Lower lobe of right lung (tissue), 2 donors: Measurements from ENCODE around the gene EDN2. TPM values are rescaled to one million over a fixed set of nuclear protein-coding genes. Genes with fewer than 3 reads are reported as not detected.

ENCODE experiments used
- ATAC-seq, 2 donors: fragments of 200-7000 bp; cut with Tn5 transposase; one replicate each; pipeline ENCODE4 v1.9.1; 2020 to 2022; ENCODE audit warnings: mild to moderate bottlenecking in 2 of 2, moderate library complexity in 2 of 2
- DNase-seq: peaks from one replicate; pipeline ENCODE4 v3.0.0-alpha.2; 2020
- H3K27ac ChIP-seq: fragments of 200-600 bp; one replicate; pipeline ENCODE4 v1.8.0; 2022
- H3K27me3 ChIP-seq: fragments of 200-600 bp; one replicate; pipeline ENCODE4 v1.8.0; 2022; ENCODE audit warnings: low read depth
- H3K36me3 ChIP-seq: fragments of 200-600 bp; one replicate; pipeline ENCODE4 v1.8.0; 2022; ENCODE audit warnings: mild to moderate bottlenecking
- H3K4me1 ChIP-seq: fragments of 200-600 bp; one replicate; pipeline ENCODE4 v1.8.0; 2022
- H3K4me3 ChIP-seq: fragments of 200-600 bp; one replicate; pipeline ENCODE4 v1.8.0; 2022; ENCODE audit warnings: mild to moderate bottlenecking
- H3K9me3 ChIP-seq: fragments of 200-600 bp; one replicate; pipeline ENCODE4 v1.8.0; 2022
- intact Hi-C: fragments of 100-400 bp; cut with DNase I; formaldehyde crosslinking; loops from one replicate; pipeline ENCODE4 v1.11.0; 2022
- total RNA-seq: library from RNA; stranded (reverse); fragmentation: NEBNext Ultra II Directional; extraction: Animal tissue kit (Norgen Biotek cat#: 25700); gene quantifications from one replicate; pipeline ENCODE4 v1.2.1, GENCODE V29; 2021
- TF ChIP-seq, protein P1 (sequence below): fragments of 200-600 bp; IDR thresholded peaks from one replicate; pipeline ENCODE4 v1.8.0; 2022; ENCODE audit warnings: antibody characterized with exemption, mild to moderate bottlenecking
- donor health status: DM: no; HTN: yes; CAD: no; lungs with severe emphysema.

Gene EDN2
- total RNA-seq, 1 donor from 2014 or later: 2.1 TPM

DNA sequence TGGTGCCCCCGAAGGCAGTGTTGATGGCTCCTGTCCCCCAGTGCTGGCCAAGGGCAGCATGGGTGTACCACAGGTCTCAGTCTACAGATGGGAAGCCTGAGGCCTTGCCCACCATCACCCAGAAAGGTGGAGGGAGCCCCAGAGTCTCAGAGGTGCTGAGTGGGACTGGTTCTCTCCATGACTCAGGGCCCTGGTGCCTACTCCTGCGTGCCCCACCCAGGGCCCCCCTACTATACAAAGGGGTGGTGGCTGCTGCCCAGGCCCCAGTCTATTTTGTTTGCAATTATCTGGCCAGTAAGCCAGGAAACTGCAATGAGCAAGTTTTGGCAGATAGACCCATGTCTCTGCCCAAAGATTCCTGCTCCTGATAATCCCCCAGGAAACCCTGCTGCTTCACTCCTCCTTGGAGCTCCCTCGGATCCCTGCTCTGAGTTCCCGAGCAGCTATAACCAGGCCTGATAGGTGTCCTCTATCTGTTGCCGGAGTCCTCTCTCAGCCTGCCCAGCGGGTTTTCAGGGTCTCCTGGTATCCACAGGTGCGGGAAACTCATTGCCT lies 41.7 kb downstream of the EDN2 start:
- no peak for ATAC-seq
- intact Hi-C loops: no loop called here
- Histone ChIP-seq H3K27me3 (peaks cover under 1% of the 10 kb centered on the region), H3K36me3 (no peaks in the 10 kb centered on the region), H3K4me3 (no peak overlapping the region), H3K27ac (no peak overlapping the region), H3K4me1 (no peaks in the 10 kb centered on the region), H3K9me3 (peaks cover 9% of the 10 kb centered on the region)
- TF ChIP-seq, protein P1, sequence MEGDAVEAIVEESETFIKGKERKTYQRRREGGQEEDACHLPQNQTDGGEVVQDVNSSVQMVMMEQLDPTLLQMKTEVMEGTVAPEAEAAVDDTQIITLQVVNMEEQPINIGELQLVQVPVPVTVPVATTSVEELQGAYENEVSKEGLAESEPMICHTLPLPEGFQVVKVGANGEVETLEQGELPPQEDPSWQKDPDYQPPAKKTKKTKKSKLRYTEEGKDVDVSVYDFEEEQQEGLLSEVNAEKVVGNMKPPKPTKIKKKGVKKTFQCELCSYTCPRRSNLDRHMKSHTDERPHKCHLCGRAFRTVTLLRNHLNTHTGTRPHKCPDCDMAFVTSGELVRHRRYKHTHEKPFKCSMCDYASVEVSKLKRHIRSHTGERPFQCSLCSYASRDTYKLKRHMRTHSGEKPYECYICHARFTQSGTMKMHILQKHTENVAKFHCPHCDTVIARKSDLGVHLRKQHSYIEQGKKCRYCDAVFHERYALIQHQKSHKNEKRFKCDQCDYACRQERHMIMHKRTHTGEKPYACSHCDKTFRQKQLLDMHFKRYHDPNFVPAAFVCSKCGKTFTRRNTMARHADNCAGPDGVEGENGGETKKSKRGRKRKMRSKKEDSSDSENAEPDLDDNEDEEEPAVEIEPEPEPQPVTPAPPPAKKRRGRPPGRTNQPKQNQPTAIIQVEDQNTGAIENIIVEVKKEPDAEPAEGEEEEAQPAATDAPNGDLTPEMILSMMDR: no peak
- DNase-seq: no peak

DNA sequence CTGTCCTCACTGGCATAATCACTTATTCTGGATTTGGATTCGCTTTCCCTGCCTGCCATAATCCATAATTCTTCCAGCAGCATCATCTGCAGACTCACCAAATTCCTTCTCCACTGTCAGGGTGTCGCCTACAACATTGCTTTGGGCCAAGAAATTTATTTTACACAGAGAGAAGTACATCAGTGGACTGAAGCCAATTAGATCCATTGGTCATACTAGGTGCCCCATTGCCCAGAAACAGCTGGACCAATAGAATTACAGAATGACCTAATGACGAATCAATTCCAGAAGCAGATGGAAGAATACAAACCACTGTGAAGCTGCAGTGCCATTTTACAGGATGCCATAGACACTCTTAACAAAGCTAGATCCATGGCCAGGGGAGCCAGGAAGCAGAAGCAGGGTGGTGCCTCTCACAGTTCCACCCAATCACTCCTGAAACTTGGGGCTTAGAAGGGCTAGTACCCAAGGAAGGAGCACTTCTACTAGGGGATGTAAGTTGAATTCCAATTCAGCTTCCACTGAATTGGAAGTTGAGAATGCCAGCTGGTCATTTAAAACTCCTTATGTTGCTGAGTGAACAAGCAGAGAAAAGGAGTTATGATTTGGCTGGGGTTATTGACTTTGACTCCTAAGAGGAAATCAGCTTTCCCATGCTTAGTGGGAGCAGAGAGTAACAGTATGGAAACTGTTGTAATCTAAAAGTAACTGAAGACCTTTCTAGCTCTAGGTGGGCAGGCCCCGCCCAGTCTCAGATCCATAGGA lies 44.0 kb downstream of the EDN2 start:
- Histone ChIP-seq H3K36me3 (no peaks in the 10 kb centered on the region), H3K4me1 (no peaks in the 10 kb centered on the region), H3K27ac (no peak overlapping the region), H3K27me3 (peaks cover 7% of the 10 kb centered on the region), H3K4me3 (no peak overlapping the region), H3K9me3 (peaks cover 9% of the 10 kb centered on the region)
- intact Hi-C loops: no loop called here
- ATAC-seq (no peak), DNase-seq (no peak)
- TF ChIP-seq, protein P1: no peak

DNA sequence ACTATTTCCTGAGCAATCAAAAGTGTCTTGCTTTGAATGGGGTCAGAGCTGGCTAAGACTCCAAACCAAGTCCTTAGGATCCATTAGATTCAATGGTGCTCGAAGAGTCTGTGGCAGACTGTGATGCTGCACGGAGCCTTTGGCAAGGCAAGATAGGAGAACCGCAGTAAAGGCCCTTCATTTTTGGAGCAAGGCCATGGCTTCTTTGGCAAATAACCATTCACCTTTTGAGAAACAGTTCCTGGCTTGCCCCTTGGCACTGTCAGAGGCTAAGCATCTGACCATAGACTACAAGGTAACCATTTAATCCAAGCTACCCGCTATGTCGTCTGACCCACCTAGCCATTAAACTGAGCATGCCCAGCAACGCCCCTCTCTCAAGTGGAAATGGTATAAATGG lies 45.2 kb downstream of the EDN2 start:
- H3K27ac ChIP-seq: no peak overlapping the region
- peaks cover 1% of the 10 kb centered on the region for H3K9me3 ChIP-seq
- TF ChIP-seq, protein P1: no peak
- intact Hi-C loops: no loop called here
- peaks cover 7% of the 10 kb centered on the region for H3K27me3 ChIP-seq
- ATAC-seq (no peak), DNase-seq (no peak)
- no peaks in the 10 kb centered on the region for H3K36me3 ChIP-seq
- no peak overlapping the region for H3K4me3 ChIP-seq
- no peaks in the 10 kb centered on the region for H3K4me1 ChIP-seq

DNA sequence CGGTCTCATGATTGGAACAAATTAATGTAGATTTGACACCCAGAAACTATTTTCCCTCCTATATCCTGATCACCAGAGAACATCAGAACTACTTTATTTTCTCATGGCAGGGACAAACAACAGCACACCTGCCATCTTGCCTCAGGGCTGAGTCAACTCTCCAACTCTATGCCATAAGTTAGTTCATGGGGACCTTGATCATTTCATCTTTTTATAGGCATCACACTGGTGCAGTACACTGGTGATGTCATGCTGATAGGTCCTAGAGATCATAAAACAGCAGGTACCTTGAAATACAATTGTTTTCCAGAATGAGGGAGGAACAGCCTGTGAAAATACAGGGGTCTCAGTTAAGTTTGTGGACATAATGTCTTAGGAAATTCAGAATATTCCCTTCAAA lies 45.8 kb downstream of the EDN2 start:
- Histone ChIP-seq H3K36me3 (no peaks in the 10 kb centered on the region), H3K27ac (no peak overlapping the region), H3K4me3 (no peak overlapping the region), H3K9me3 (no peaks in the 10 kb centered on the region), H3K27me3 (peaks cover 7% of the 10 kb centered on the region), H3K4me1 (no peaks in the 10 kb centered on the region)
- TF ChIP-seq, protein P1: no peak
- intact Hi-C loops: no loop called here
- ATAC-seq: no peak
- DNase-seq: no peak

DNA sequence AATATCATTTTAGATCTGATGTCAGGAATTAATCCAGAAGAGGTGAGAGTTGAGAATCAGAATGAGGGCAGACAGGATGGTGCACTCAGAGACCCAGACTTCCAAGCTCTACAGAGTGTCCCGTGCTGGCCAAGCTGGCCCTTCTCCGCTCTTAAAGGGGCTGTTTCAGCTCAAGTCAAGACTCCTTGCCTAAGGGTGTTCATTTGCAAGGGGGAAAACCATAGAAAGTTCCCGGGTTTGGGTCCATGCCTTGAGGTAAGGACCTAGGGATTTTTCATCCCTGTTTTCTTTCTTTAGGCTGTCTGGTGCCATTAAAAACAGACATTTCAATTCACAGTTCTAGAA lies 47.5 kb downstream of the EDN2 start:
- H3K9me3 ChIP-seq: no peaks in the 10 kb centered on the region
- TF ChIP-seq, protein P1: no peak
- no peaks in the 10 kb centered on the region for H3K36me3 ChIP-seq
- intact Hi-C loops: no loop called here
- H3K27ac ChIP-seq: no peak overlapping the region
- DNase-seq: no peak
- ATAC-seq: no peak
- H3K27me3 ChIP-seq: peaks cover 7% of the 10 kb centered on the region
- no peak overlapping the region for H3K4me3 ChIP-seq
- peaks cover 15% of the 10 kb centered on the region for H3K4me1 ChIP-seq
